OCI-LY3 (cell line): ENCODE results near the gene ABCB9.

ENCODE experiments used
- H2AFZ ChIP-seq: fragments of 200-600, 300-600 bp; shearing (Covaris generic); 2 replicates; pipeline ENCODE4 v1.6.0; 2014; ENCODE audit warnings: antibody characterized with exemption, low read depth, low read length
- H3K27ac ChIP-seq: fragments of 200-600, 300-600 bp; sonication (generic); 2 replicates; pipeline ENCODE4 v1.5.1; 2014; ENCODE audit warnings: mild to moderate bottlenecking, low read length, moderate library complexity, mixed read lengths
- H3K27me3 ChIP-seq: fragments of 200-600, 300-600 bp; sonication (generic); 2 replicates; pipeline ENCODE4 v1.6.1; 2014; ENCODE audit warnings: low read depth, low read length, mixed read lengths
- H3K36me3 ChIP-seq: fragments of 200-600, 300-600 bp; sonication (generic); replicated peaks from 2 replicates; pipeline ENCODE3; 2014; ENCODE audit warnings: low read depth, low read length, mixed read lengths
- H3K4me1 ChIP-seq: fragments of 300-600, 200-600 bp; sonication (generic); 2 replicates; pipeline ENCODE4 v1.6.1; 2014; ENCODE audit warnings: low read length, mixed read lengths
- H3K4me2 ChIP-seq: fragments of 200-600, 300-600 bp; sonication (generic); 2 replicates; pipeline ENCODE4 v1.6.1; 2014; ENCODE audit warnings: low read length, mixed read lengths
- H3K4me3 ChIP-seq: fragments of 300-600, 200-600 bp; sonication (generic); 2 replicates; pipeline ENCODE4 v1.5.1; 2014; ENCODE audit warnings: antibody characterized with exemption, mild to moderate bottlenecking, low read length, moderate library complexity
- H3K79me2 ChIP-seq: fragments of 300-600, 200-600 bp; shearing (Covaris generic); 2 replicates; pipeline ENCODE4 v1.6.1; 2014; ENCODE audit warnings: mild to moderate bottlenecking, low read length, mixed read lengths
- H3K9ac ChIP-seq: fragments of 300-600, 200-600 bp; shearing (Covaris generic); 2 replicates; pipeline ENCODE4 v1.6.0; 2014; ENCODE audit warnings: mild to moderate bottlenecking, low read length, moderate library complexity
- H3K9me3 ChIP-seq: fragments of 200-600, 300-600 bp; shearing (Covaris generic); 2 replicates; pipeline ENCODE4 v1.6.1; 2014; ENCODE audit warnings: low read length, mixed read lengths; ENCODE audit not compliant: insufficient read depth
- H4K20me1 ChIP-seq: fragments of 200-600, 300-600 bp; sonication (generic); 2 replicates; pipeline ENCODE4 v1.6.1; 2016; ENCODE audit warnings: low read length, mixed read lengths; ENCODE audit not compliant: insufficient read depth
- EZH2phosphoT487 ChIP-seq: fragments of 200-600 bp; shearing (Covaris generic); IDR thresholded peaks from 2 replicates; pipeline ENCODE4 v1.6.1; 2018; ENCODE audit warnings: antibody characterized with exemption, mixed run types, low read depth
- TF ChIP-seq, protein P1 (sequence below): fragments of 200-600, 300-600 bp; sonication (generic); IDR thresholded peaks from 2 replicates; pipeline ENCODE4 v1.5.1; 2014; ENCODE audit warnings: antibody characterized with exemption, low read length, low read depth

ABCB9 gene

DNA sequence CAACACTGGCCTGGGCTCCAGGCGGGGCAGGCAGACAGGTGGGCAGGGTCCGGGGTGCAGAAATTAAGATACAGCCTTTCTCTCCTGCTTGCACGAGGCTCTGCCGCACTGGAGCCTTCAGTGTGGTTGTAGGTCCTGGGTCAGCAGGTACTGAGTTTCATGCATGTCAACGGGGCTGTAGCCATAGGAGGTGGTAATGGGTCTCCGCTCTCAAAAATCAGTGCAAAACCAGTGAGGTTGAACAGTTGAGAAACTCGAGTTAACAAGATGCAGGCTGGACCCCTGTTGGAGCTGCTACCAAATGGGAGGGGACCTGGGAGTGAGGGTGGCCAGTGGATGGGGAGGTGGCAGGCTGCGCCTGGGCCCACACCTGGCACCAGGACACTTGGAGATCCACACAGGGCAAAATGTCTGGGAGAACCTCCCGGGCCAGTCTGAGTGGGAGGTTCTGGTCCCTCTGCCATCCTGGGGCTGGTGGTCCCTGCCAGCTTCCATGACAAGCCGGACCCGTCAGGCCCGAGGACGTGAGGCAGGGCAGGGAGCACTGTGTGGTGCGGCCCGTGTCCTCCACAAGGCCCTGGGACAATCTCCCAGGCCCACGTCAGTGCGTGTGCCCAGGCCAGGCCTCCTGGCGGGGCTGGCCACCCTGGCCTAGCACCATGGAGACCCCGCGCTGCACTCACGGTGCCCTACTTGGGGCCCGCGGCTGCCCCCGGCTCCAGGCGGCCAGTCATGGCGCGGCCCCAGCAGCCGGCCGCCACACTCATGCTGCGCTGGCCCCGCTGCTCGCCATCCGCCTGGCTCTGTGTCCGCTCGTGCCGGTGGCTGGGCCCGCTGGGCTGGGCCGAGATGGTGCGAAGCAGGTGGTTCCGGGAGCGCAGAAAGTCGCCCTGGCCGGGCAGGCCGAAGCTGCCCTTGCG is 19.3 kb upstream of the ABCB9 start:
- Histone ChIP-seq H2AFZ (no peak overlapping the region), H3K9ac (no peak overlapping the region), H3K27me3 (no peaks in the 10 kb centered on the region), H3K9me3 (no peaks in the 10 kb centered on the region), H4K20me1 (peaks cover 21% of the 10 kb centered on the region), H3K4me1 (peaks cover 9% of the 10 kb centered on the region), H3K4me2 (no peak overlapping the region), H3K79me2 (peaks cover 21% of the 10 kb centered on the region), H3K27ac (no peak overlapping the region), H3K4me3 (no peak overlapping the region), H3K36me3 (peaks cover 15% of the 10 kb centered on the region)
- TF ChIP-seq, protein P1, sequence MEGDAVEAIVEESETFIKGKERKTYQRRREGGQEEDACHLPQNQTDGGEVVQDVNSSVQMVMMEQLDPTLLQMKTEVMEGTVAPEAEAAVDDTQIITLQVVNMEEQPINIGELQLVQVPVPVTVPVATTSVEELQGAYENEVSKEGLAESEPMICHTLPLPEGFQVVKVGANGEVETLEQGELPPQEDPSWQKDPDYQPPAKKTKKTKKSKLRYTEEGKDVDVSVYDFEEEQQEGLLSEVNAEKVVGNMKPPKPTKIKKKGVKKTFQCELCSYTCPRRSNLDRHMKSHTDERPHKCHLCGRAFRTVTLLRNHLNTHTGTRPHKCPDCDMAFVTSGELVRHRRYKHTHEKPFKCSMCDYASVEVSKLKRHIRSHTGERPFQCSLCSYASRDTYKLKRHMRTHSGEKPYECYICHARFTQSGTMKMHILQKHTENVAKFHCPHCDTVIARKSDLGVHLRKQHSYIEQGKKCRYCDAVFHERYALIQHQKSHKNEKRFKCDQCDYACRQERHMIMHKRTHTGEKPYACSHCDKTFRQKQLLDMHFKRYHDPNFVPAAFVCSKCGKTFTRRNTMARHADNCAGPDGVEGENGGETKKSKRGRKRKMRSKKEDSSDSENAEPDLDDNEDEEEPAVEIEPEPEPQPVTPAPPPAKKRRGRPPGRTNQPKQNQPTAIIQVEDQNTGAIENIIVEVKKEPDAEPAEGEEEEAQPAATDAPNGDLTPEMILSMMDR = no peak
- no peak for TF ChIP-seq EZH2phosphoT487

DNA sequence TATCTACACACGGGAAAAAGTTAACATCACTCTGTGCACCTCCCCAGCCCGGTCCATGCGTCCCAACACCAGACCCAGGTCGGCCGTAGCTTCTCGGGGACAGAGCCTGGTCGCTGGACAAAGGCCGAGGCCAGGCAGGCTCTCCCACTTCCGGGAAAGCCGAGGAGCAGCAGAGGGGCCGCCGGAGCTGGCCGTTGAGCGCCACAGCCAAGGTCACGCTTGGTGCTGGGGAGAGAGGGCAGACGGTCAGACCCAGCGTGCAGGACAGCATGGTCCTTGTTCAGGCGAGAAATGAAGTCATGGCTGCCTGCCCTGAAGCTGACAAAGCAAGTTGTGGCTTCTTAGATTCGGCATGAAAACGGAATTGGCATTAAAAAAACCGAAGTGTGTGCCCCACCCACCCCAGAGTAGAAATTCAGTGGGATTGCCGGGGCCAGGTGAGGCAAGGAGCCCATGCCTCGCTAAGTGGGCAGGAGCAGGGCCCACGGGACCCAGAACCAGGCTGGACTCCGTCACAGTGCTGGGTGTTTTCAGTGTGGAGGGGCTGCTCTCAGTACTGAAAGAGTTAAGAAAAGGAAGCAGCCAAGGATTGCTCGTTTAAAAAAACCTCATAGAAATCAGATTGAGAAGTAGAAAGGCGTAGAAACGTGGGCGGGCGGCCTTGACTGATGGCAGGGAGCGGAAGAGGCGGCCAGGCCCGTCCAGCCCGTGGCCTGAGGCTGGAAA is 18.5 kb upstream of the ABCB9 start:
- TF ChIP-seq, protein P1 = no peak
- no peak for TF ChIP-seq EZH2phosphoT487
- no peak overlapping the region for H2AFZ ChIP-seq

GRCh38 chr12:122983789-122984515 is 17.7 kb upstream of the ABCB9 start:
- no peak overlapping the region for H3K27ac ChIP-seq
- no peak overlapping the region for H3K9ac ChIP-seq
- no peaks in the 10 kb centered on the region for H3K27me3 ChIP-seq
- H3K79me2 ChIP-seq = peaks cover 26% of the 10 kb centered on the region
- H2AFZ ChIP-seq = no peak overlapping the region
- no peak overlapping the region for H3K4me2 ChIP-seq
- H3K4me1 ChIP-seq = peaks cover 18% of the 10 kb centered on the region
- TF ChIP-seq EZH2phosphoT487 = no peak
- TF ChIP-seq, protein P1 = no peak
- no peak overlapping the region for H3K4me3 ChIP-seq
- H3K36me3 ChIP-seq = peaks cover 15% of the 10 kb centered on the region
- H3K9me3 ChIP-seq = no peaks in the 10 kb centered on the region
- peaks cover 21% of the 10 kb centered on the region for H4K20me1 ChIP-seq

More for the DNA sequence above, 18.5 kb upstream of the ABCB9 start:
- H4K20me1 ChIP-seq = peaks cover 21% of the 10 kb centered on the region
- peaks cover 15% of the 10 kb centered on the region for H3K36me3 ChIP-seq
- H3K27me3 ChIP-seq = no peaks in the 10 kb centered on the region
- no peak overlapping the region for H3K9ac ChIP-seq
- no peak overlapping the region for H3K27ac ChIP-seq
- H3K4me3 ChIP-seq = no peak overlapping the region
- H3K9me3 ChIP-seq = no peaks in the 10 kb centered on the region
- no peak overlapping the region for H3K4me2 ChIP-seq
- peaks cover 11% of the 10 kb centered on the region for H3K4me1 ChIP-seq
- H3K79me2 ChIP-seq = peaks cover 26% of the 10 kb centered on the region
